Activated T-cell treated with anti-CD3 and anti-CD28 coated beads for 48 hours (primary cell): ENCODE data around the gene VEZF1.
A peak's percentile ranks its signal among the peaks of the same experiment; 100 is the strongest.

Source experiments
- DNase-seq: peaks from one replicate; pipeline ENCODE4 v3.0.0-alpha.2; 2020; ENCODE audit warnings: low read depth

VEZF1 gene, protein sequence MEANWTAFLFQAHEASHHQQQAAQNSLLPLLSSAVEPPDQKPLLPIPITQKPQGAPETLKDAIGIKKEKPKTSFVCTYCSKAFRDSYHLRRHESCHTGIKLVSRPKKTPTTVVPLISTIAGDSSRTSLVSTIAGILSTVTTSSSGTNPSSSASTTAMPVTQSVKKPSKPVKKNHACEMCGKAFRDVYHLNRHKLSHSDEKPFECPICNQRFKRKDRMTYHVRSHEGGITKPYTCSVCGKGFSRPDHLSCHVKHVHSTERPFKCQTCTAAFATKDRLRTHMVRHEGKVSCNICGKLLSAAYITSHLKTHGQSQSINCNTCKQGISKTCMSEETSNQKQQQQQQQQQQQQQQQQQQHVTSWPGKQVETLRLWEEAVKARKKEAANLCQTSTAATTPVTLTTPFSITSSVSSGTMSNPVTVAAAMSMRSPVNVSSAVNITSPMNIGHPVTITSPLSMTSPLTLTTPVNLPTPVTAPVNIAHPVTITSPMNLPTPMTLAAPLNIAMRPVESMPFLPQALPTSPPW

GRCh38 chr17:57987581-57988300 is at the start of gene VEZF1:
Gene VEZF1 (minus strand): TSS chr17:57988254. CDS start chr17:57988111, 143 bp downstream.
- peak; percentile 79 for DNase-seq

DNA sequence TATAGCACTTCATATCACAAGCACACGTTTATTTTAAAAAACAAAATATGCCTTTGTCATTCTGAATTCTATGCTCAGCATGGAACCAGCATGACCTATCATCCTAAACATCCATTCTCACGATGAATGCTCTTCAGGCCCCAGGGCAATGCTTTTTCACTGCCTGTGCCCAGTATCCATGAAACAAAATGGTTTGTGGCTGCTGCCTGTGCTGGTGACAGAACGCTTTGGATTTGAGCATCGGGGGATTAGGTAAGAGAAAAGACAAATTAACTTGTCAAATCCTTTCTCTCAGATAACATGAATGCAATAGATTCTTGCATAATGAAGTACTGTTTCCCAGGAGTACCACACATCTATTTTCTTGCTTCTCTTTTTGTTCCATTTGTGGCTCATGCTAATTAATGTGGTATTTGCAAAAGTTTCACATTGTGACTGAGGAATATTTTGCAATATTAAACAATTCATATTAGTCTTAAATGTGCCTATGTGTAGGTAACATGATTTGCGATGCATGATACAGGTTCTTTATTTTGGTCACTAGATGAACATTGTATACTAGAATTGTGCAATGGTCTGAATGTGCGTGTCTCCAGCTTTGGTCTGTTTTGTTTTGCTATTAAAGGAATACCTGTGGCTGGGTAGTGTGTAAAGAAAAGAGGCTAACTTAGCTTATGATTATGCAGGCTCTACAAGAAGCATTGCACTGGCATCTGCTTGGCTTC is 44.8 kb upstream of the VEZF1 start:
- DNase-seq = no peak

DNA sequence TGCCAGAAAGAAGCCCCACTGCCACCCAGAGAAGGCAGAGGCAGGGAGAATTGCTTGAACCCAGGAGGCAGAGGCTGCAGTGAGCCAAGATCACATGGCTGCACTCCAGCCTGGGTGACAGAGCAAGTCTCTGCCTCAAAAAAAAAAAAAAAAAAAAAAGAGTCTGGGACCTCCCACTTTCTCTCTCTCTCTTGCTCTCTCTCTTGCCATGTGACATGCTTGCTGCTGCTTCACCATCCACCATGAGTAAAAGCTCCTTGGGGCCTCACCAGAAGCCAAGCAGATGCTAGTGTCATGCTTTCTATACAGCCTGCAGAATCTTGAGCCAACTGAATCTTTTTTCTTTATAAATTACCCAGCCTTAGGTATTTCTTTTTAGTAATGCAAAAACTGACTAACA is 40.5 kb upstream of the VEZF1 start:
- no peak for DNase-seq

DNA sequence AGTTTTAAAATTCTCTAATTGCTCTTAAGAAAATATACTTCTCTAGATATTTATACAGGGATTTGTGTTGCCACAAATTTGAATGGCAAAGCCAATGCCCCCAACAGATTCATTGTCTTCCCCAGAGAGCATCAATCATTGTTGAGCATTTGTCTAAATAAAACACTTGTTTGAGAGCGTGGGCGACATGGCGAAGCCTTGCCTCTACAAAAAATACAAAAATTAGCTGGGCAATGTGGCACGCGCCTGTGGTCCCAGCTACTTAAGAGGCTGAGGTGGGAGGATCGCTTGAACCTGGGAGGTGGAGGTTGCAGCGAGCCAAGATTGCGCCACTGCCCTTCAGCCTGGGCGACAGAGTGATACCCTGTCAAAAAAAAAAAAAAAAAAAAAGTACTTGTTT is 32.3 kb upstream of the VEZF1 start:
- no peak for DNase-seq

- no peak for DNase-seq
Observed at GRCh38 chr17:58019521-58019920, 31.5 kb upstream of the VEZF1 start.

DNA sequence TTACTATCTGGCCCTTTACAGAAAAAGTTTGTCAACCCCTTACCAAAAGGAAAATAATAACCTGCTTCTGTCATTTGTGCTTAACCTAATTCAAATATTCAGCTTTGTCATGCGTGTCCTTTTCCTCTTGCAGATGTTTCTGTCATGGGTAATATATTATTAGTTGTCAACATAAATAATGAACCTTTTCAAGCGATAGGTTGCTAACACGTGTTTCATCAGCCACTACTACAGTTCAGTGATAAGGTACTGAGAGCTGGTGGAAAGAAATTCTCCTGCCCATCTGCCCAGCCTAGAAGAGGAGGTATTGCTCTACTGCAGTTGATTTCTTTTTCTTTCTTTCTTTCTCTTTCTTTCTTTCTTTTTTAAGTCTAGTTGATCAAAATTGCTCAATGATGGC is 31.0 kb upstream of the VEZF1 start:
- DNase-seq = no peak

- DNase-seq = no peak
Observed at GRCh38 chr17:58010067-58010799, 22.2 kb upstream of the VEZF1 start.

- DNase-seq = no peak
Observed at GRCh38 chr17:58007781-58008706, 20.0 kb upstream of the VEZF1 start.

DNA sequence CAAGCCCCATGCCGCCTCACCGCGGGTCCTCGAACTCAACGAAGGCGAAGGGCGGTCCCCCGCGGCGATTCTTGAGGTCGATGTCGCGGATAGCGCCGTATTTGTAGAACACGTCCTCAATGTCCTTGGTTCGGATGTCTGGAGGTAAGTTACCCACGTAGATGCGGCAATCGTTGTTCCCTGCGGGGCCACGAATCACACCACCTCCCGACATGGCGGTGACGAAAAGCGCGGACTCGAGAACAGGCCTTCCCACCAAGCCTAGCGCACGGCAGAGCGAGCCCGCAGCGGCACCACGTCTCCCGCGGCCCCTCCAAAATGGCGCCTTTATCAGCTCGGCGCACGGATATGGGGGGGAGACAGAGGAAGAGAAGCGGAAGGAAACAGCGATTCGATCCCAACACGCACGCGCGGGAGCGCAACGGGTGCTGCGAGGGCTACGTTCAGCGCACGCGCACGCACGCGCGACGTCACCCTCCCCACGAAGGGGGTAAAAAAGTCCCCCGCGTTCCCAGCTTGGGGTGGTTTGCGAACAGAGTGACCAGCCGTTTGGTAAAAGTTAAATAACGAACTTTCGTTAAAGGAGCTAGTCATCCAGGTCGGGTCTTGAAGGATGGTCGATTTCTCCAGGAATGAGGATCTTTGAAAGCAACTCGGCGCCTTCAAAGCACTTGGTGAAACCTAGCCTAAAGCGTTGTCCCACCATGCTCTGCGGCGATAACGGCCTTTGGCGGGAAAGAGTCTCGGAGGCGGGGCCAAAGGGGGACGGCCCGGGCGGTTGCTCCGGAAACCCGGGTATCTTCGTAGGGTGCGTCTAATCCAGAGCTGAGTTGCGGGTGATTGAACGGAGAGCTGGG is 19.1 kb upstream of the VEZF1 start, which contains the start of gene SRSF1:
Gene SRSF1, minus strand, starts transcription at position 323 of the 857 bp plus-strand sequence. Its CDS starts 109 bp downstream, at position 214.
- DNase-seq = peak; percentile 95

GRCh38 chr17:58006560-58006923 is 18.5 kb upstream of the VEZF1 start:
- peak; percentile 64 for DNase-seq

GRCh38 chr17:58005728-58006559 is 17.9 kb upstream of the VEZF1 start:
- no peak for DNase-seq

DNA sequence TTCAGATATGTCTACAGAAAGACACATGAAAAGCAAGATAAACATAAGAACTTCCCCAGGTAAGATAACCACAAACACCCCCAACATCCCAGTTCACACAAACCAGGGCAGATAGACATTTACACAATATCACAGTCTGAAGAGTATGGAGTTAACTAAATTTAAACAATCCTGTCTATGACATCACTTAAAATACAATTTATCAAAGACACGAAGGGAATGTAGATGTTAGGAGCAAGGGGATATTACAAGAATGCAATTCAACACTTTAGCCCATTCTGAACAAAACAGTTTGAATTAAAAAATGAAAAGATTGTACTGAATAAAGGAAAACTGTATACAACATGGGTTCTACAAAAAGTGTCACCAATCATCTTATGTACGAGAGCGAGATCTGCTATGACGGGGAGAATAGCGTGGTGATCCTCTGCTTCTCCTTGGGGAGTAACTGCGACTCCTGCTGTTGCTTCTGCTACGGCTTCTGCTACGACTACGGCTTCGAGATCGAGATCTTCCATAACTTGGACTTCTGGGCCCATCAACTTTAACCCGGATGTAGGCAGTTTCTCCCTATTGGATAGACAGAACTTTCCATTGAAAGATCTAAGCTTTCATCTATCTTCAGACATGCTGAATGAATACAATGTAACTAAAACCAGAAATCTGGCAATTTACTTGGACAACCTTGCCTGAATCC is 17.1 kb upstream of the VEZF1 start:
- no peak for DNase-seq

GRCh38 chr17:58004060-58004459 is 16.0 kb upstream of the VEZF1 start:
- DNase-seq = no peak

DNA sequence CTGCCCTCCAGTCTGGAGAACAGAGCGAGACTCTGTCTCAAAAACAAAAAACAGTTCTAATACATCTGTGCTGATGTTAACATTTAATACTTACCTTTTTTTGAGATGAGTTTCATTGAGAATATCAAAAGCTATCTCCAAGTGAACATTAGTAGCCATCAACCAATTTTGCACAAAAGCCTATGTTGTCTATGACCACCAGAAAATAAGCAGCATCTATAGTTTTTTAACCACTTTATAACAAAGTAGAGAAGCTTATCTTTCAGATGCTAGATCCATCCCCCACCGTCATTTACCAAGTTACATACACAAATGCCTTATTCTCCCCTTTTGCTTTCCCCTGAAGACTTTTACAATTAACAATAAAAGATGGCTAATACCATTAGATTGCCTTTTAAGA is 14.9 kb upstream of the VEZF1 start:
- DNase-seq = no peak

DNA sequence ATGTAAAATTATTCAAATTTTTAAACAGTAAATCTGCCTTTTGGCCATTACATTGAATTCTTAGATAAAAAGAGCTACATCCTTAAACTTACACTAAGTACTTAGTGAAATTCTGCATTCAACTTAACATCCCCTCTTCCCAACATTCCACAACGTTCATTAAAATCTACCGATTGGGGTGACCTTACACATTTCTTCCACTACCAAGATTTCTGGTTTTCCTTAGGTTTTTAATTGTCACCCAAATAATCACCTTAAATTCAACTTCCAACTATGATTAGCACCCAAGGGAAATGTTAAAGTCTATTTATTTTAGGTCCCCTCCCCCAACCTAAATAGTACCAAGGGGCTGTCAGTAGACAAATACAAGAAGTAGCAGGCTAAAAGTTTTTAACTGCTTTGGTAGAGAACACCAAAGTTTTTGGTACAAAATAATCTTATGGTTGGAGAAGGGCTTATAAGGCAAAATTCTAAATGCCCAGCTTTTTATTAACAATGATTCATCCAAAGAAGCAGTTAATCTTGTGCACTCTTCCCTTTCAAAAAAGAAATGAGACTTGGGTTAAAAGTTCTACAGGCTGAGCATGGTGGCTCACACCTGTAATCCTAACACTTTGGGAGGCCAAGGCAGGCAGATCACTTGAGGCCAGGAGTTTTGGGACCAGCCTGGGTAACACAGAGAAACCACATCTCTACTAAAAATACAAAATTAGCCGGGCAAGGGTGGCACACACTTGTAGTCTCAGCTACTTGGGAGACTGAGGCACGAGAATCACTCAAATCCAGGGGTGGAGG is 14.3 kb upstream of the VEZF1 start:
- no peak for DNase-seq

- no peak for DNase-seq
Observed at GRCh38 chr17:58001461-58002124, 13.5 kb upstream of the VEZF1 start.
